ENCODE measurements around the gene MMS19. TPM values are rescaled to one million over a fixed set of nuclear protein-coding genes. Genes with fewer than 3 reads are reported as not detected.

The MMS19 gene
- total and polyA plus RNA-seq, 12 donors: 38.7 to 139 (median 64.7) TPM

- DNase-seq: no peak
- no peak for TF ChIP-seq CTCF (IDR thresholded peaks at IDR 0.05)
- no peaks in the 10 kb centered on the region for H3K27me3 ChIP-seq
- intact Hi-C loops (cut with DNase I): no loop called here
- H3K36me3 ChIP-seq (replicated peaks in 1 of 2): peaks cover 0 to 34% of the 10 kb centered on the region in 2 donors
- 96 to 100% (median 96%) methylated on average over 1 of the region's 1 CpG for WGBS, 4 donors
- no peak overlapping the region for H3K4me3 ChIP-seq
- no peak overlapping the region for H3K27ac ChIP-seq
- peaks cover 0 to 8% of the 10 kb centered on the region in 2 donors for H3K4me1 ChIP-seq (replicated peaks in 1 of 2)
- H3K9me3 ChIP-seq (replicated peaks in 1 of 3): no peaks in the 10 kb centered on the region
Measured at GRCh38 chr10:97483921-97484320, 14.3 kb downstream of the MMS19 start.

GRCh38 chr10:97483506-97483905 is 14.7 kb downstream of the MMS19 start:
- Histone ChIP-seq H3K27me3 (no peaks in the 10 kb centered on the region), H3K36me3 (replicated peaks in 1 of 2) (peaks cover 0 to 37% of the 10 kb centered on the region in 2 donors), H3K9me3 (replicated peaks in 1 of 3) (no peaks in the 10 kb centered on the region), H3K4me3 (no peak overlapping the region), H3K27ac (no peak overlapping the region), H3K4me1 (replicated peaks in 1 of 2) (peaks cover 0 to 8% of the 10 kb centered on the region in 2 donors)
- intact Hi-C loops (cut with DNase I): no loop called here
- TF ChIP-seq CTCF (IDR thresholded peaks at IDR 0.05) (no peak), POLR2A (IDR thresholded peaks at IDR 0.05) (no peak)
- WGBS, 4 donors: 57 to 68% (median 60%) methylated on average over 2 to 3 of the region's 3 CpGs
- no peak for DNase-seq

GRCh38 chr10:97482381-97482780 is 15.8 kb downstream of the MMS19 start:
- intact Hi-C loops (cut with DNase I): no loop called here
- H3K9me3 ChIP-seq (replicated peaks in 1 of 3): no peaks in the 10 kb centered on the region
- 92 to 100% (median 95%) methylated on average over 1 of the region's 1 CpG for WGBS, 4 donors
- H3K4me1 ChIP-seq (replicated peaks in 1 of 2): peaks cover 0 to 8% of the 10 kb centered on the region in 2 donors
- no peak overlapping the region for H3K4me3 ChIP-seq
- peaks cover 0 to 48% of the 10 kb centered on the region in 2 donors for H3K36me3 ChIP-seq (replicated peaks in 1 of 2)
- H3K27ac ChIP-seq: no peak overlapping the region
- no peak for TF ChIP-seq CTCF (IDR thresholded peaks at IDR 0.05)
- TF ChIP-seq POLR2A (IDR thresholded peaks at IDR 0.05): no peak
- DNase-seq: no peak
- no peaks in the 10 kb centered on the region for H3K27me3 ChIP-seq

- no peak for DNase-seq
- Histone ChIP-seq H3K4me3 (no peak overlapping the region), H3K36me3 (replicated peaks in 1 of 2) (peaks cover 0 to 61% of the 10 kb centered on the region in 2 donors), H3K27me3 (no peaks in the 10 kb centered on the region), H3K4me1 (replicated peaks in 1 of 2) (peaks cover 7 to 15% of the 10 kb centered on the region in 2 donors), H3K9me3 (replicated peaks in 1 of 3) (no peaks in the 10 kb centered on the region), H3K27ac (no peak overlapping the region)
- WGBS, 4 donors: 86 to 100% (median 91%) methylated on average over 4 of the region's 4 CpGs
- intact Hi-C loops (cut with DNase I): no loop called here
- TF ChIP-seq CTCF (IDR thresholded peaks at IDR 0.05) (no peak), POLR2A (IDR thresholded peaks at IDR 0.05) (no peak)
Measured at GRCh38 chr10:97481071-97481470, 17.2 kb downstream of the MMS19 start.

Data from adrenal gland (tissue), 12 donors.